ENCODE data around the gene SERPINF2.

Gene SERPINF2

GRCh38 chr17:1732241-1732832 lies 10.3 kb upstream of the SERPINF2 start:
- Histone ChIP-seq H3K4me1 (peaks cover 7% of the 10 kb centered on the region), H3K36me3 (peaks cover 11% of the 10 kb centered on the region), H3K27me3 (no peaks in the 10 kb centered on the region), H3K9me3 (no peaks in the 10 kb centered on the region), H3K4me3 (ENCODE audit: low read depth, low read length) (no peak overlapping the region)
- DNase-seq: no peak
- TF ChIP-seq, protein P1, sequence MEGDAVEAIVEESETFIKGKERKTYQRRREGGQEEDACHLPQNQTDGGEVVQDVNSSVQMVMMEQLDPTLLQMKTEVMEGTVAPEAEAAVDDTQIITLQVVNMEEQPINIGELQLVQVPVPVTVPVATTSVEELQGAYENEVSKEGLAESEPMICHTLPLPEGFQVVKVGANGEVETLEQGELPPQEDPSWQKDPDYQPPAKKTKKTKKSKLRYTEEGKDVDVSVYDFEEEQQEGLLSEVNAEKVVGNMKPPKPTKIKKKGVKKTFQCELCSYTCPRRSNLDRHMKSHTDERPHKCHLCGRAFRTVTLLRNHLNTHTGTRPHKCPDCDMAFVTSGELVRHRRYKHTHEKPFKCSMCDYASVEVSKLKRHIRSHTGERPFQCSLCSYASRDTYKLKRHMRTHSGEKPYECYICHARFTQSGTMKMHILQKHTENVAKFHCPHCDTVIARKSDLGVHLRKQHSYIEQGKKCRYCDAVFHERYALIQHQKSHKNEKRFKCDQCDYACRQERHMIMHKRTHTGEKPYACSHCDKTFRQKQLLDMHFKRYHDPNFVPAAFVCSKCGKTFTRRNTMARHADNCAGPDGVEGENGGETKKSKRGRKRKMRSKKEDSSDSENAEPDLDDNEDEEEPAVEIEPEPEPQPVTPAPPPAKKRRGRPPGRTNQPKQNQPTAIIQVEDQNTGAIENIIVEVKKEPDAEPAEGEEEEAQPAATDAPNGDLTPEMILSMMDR (IDR thresholded peaks at IDR 0.05; ENCODE audit: low read depth, low read length): no peak

DNA sequence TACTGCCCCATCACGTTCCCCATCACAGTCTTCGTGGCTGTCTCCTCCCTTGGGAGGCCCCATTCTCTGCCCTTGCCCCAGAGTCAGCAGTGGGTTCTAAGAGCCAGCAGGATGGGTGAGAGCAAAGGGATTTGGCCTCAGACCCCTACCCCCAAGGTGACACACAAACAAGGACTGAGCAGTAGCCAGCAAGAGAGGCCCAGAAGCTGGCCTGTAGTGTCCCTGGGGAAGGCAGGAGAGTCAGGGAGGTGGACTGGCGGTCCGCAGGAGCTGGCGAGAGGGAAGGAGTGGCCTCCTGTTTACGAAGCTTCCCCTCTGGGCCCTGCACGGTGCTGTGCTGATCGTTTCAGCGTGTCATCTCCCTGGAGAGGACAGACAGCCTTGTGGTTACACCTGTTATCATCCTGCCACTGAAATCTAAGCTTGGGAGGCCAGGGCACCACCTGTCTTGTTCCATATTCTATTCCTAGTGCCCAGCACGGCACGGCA lies 9.8 kb upstream of the SERPINF2 start:
- Histone ChIP-seq H3K27me3 (no peaks in the 10 kb centered on the region), H3K9me3 (no peaks in the 10 kb centered on the region), H3K36me3 (peaks cover 11% of the 10 kb centered on the region), H3K4me3 (ENCODE audit: low read depth, low read length) (no peak overlapping the region), H3K4me1 (peaks cover 7% of the 10 kb centered on the region)
- TF ChIP-seq, protein P1 (IDR thresholded peaks at IDR 0.05; ENCODE audit: low read depth, low read length): no peak
- DNase-seq: no peak

DNA sequence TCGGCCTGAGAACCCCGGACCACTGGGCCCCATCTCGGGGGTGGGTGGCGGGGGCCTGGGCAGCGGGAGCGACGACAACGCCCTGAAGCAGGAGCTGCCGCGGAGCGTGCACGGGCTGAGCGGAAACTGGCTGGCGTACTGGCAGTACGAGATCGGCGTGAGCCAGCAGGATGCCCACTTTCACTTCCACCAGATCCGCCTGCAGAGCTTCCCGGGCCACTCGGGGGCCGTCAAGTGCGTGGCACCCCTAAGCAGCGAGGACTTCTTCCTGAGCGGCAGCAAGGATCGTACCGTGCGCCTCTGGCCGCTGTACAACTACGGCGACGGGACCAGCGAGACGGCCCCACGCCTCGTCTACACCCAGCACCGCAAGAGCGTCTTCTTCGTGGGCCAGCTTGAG lies 8.9 kb upstream of the SERPINF2 start:
- H3K36me3 ChIP-seq: peaks cover 11% of the 10 kb centered on the region
- no peaks in the 10 kb centered on the region for H3K27me3 ChIP-seq
- DNase-seq: no peak
- no peaks in the 10 kb centered on the region for H3K9me3 ChIP-seq
- peaks cover 7% of the 10 kb centered on the region for H3K4me1 ChIP-seq
- no peak overlapping the region for H3K4me3 ChIP-seq (ENCODE audit: low read depth, low read length)
- TF ChIP-seq, protein P1 (IDR thresholded peaks at IDR 0.05; ENCODE audit: low read depth, low read length): no peak

DNA sequence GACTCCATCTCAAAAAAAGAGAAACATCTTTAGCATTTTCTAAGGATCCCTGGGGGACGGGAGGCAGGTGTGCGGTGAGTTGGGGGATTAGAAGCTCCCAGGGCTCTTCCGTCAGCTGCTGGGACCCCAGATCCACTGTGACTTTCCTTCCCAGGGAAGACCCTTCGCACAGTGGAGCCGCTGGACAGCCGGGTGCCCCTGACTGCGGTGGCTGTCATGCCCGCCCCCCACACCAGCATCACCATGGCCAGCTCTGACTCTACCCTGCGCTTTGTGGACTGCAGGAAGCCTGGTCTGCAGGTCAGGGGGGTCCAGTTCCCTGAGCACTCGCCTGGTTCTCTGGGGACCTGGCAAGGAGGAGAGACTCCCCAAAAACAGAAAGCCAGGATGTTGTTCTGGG lies 7.3 kb upstream of the SERPINF2 start:
- DNase-seq: no peak
- H3K36me3 ChIP-seq: peaks cover 10% of the 10 kb centered on the region
- H3K9me3 ChIP-seq: no peaks in the 10 kb centered on the region
- H3K4me3 ChIP-seq (ENCODE audit: low read depth, low read length): no peak overlapping the region
- TF ChIP-seq, protein P1 (IDR thresholded peaks at IDR 0.05; ENCODE audit: low read depth, low read length): no peak
- peaks cover 6% of the 10 kb centered on the region for H3K4me1 ChIP-seq
- no peaks in the 10 kb centered on the region for H3K27me3 ChIP-seq

DNA sequence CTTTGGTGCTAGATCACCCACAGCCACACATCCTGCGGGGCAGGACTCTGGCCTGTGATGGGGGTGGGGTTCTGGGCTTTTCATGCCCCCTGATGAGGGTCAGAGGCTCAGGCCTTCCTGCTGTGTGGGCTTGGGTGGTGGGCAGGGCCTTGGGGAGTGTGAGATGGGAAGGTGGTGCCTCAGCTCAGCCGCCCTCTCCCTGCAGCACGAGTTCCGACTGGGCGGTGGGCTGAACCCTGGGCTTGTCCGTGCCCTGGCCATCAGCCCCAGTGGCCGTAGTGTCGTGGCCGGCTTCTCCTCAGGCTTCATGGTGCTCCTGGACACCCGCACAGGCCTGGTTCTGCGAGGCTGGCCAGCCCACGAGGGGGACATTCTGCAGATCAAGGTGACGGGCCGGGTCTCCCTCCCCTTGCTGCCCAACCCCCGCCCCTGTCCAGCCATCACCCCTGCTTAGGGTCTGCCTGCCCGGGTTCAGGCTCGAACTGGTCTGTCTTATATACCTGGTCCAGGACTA lies 6.8 kb upstream of the SERPINF2 start:
- DNase-seq: no peak
- Histone ChIP-seq H3K27me3 (no peaks in the 10 kb centered on the region), H3K9me3 (no peaks in the 10 kb centered on the region), H3K4me1 (peaks cover 1% of the 10 kb centered on the region; the same call in 1 of the 2 replicates), H3K36me3 (peaks cover 5% of the 10 kb centered on the region), H3K4me3 (ENCODE audit: low read depth, low read length) (no peak overlapping the region)
- TF ChIP-seq, protein P1 (IDR thresholded peaks at IDR 0.05; ENCODE audit: low read depth, low read length): no peak
